ENCODE measurements around the gene ENOSF1. TPM values are rescaled to one million over a fixed set of nuclear protein-coding genes. Genes with fewer than 3 reads are reported as not detected.

The ENOSF1 gene
- total RNA-seq, 4 donors from 2014 or later: 31.8 to 159 (median 64.3) TPM

GRCh38 chr18:708096-708495, 4.3 kb downstream of the ENOSF1 start:
- H3K4me3 ChIP-seq: no peak overlapping the region
- H3K36me3 ChIP-seq: peaks cover 27% of the 10 kb centered on the region
- no peak for DNase-seq (ENCODE audit: low spot score in 2 of 2)
- H3K9me3 ChIP-seq: no peaks in the 10 kb centered on the region
- H3K4me1 ChIP-seq: peaks cover 27% of the 10 kb centered on the region
- no peak overlapping the region for H3K27ac ChIP-seq
- TF ChIP-seq POLR2AphosphoS5 (IDR thresholded peaks at IDR 0.05) (no peak), CTCF (IDR thresholded peaks at IDR 0.05) (no peak), EP300 (IDR thresholded peaks at IDR 0.05) (no peak), POLR2A (IDR thresholded peaks at IDR 0.05) (no peak)
- 94% methylated on average over 10 of the region's 10 CpGs for WGBS
- no peaks in the 10 kb centered on the region for H3K27me3 ChIP-seq

- Histone ChIP-seq H3K27ac (no peak overlapping the region), H3K4me1 (peaks cover 23% of the 10 kb centered on the region), H3K27me3 (no peaks in the 10 kb centered on the region), H3K4me3 (no peak overlapping the region), H3K9me3 (no peaks in the 10 kb centered on the region), H3K36me3 (peaks cover 27% of the 10 kb centered on the region)
- no peak for DNase-seq (ENCODE audit: low spot score in 2 of 2)
- 95% methylated on average over 8 of the region's 8 CpGs for WGBS
- TF ChIP-seq EP300 (IDR thresholded peaks at IDR 0.05) (no peak), POLR2A (IDR thresholded peaks at IDR 0.05) (no peak), CTCF (IDR thresholded peaks at IDR 0.05) (no peak), POLR2AphosphoS5 (IDR thresholded peaks at IDR 0.05) (no peak)
Measured at GRCh38 chr18:706405-706804, 6.0 kb downstream of the ENOSF1 start.

GRCh38 chr18:703213-703967, 9.0 kb downstream of the ENOSF1 start:
- no peak overlapping the region for H3K4me3 ChIP-seq
- no peaks in the 10 kb centered on the region for H3K27me3 ChIP-seq
- H3K36me3 ChIP-seq: peaks cover 31% of the 10 kb centered on the region
- TF ChIP-seq CTCF (IDR thresholded peaks at IDR 0.05) (no peak), EP300 (IDR thresholded peaks at IDR 0.05) (no peak), POLR2A (IDR thresholded peaks at IDR 0.05) (no peak), POLR2AphosphoS5 (IDR thresholded peaks at IDR 0.05) (no peak)
- no peaks in the 10 kb centered on the region for H3K9me3 ChIP-seq
- peak overlapping the region; percentile 50 for H3K27ac ChIP-seq
- no peak for DNase-seq (ENCODE audit: low spot score in 2 of 2)
- 82% methylated on average over 8 of the region's 8 CpGs for WGBS
- peaks cover 9% of the 10 kb centered on the region for H3K4me1 ChIP-seq

- Histone ChIP-seq H3K27me3 (no peaks in the 10 kb centered on the region), H3K9me3 (no peaks in the 10 kb centered on the region), H3K36me3 (peaks cover 37% of the 10 kb centered on the region), H3K4me3 (no peak overlapping the region), H3K27ac (no peak overlapping the region), H3K4me1 (no peaks in the 10 kb centered on the region)
- no peak for TF ChIP-seq POLR2A (IDR thresholded peaks at IDR 0.05)
- TF ChIP-seq CTCF (IDR thresholded peaks at IDR 0.05): no peak
- no peak for TF ChIP-seq EP300 (IDR thresholded peaks at IDR 0.05)
- no peak for TF ChIP-seq POLR2AphosphoS5 (IDR thresholded peaks at IDR 0.05)
- no peak for DNase-seq (ENCODE audit: low spot score in 2 of 2)
- WGBS: 54% methylated on average over 10 of the region's 10 CpGs
Measured at GRCh38 chr18:697800-698199, 14.6 kb downstream of the ENOSF1 start.

GRCh38 chr18:697012-697411, 15.4 kb downstream of the ENOSF1 start:
- no peaks in the 10 kb centered on the region for H3K9me3 ChIP-seq
- no peak for DNase-seq (ENCODE audit: low spot score in 2 of 2)
- no peak overlapping the region for H3K4me3 ChIP-seq
- peaks cover 45% of the 10 kb centered on the region for H3K36me3 ChIP-seq
- no peaks in the 10 kb centered on the region for H3K27me3 ChIP-seq
- no peak overlapping the region for H3K27ac ChIP-seq
- WGBS: 92% methylated on average over 4 of the region's 4 CpGs
- TF ChIP-seq EP300 (IDR thresholded peaks at IDR 0.05) (no peak), POLR2AphosphoS5 (IDR thresholded peaks at IDR 0.05) (no peak), POLR2A (IDR thresholded peaks at IDR 0.05) (no peak), CTCF (IDR thresholded peaks at IDR 0.05) (no peak)
- H3K4me1 ChIP-seq: no peaks in the 10 kb centered on the region
